Astrocyte of the spinal cord (primary cell): ENCODE results near the gene RNASEH2C.
"Not testable (repeated sequence)": the region's sequence is repeated elsewhere in the genome, so short reads cannot be mapped to it uniquely, and the experiment has no call there.

ENCODE experiments used
- DNase-seq: peaks from one replicate; pipeline ENCODE4 v3.0.0; 2011; ENCODE audit warnings: low read depth, low spot score
- H3K4me3 ChIP-seq: 2 replicates; pipeline ENCODE4 v1.5.1; 2011; ENCODE audit warnings: low read depth, mild to moderate bottlenecking, low read length, moderate library complexity
- CTCF ChIP-seq: IDR thresholded peaks from 2 replicates; pipeline ENCODE4 v1.5.1; 2012; ENCODE audit warnings: low read depth, mild to moderate bottlenecking, low read length, inconsistent platforms
- in situ Hi-C: cut with HindIII; loops from 2 replicates; pipeline ENCODE4 v1.10.0; 2017; ENCODE audit warnings: low sequenced_read_pairs

The RNASEH2C gene

GRCh38 chr11:65744699-65745042, 24.1 kb upstream of the RNASEH2C start:
- no peak for TF ChIP-seq CTCF
- H3K4me3 ChIP-seq = no peak overlapping the region
- in situ Hi-C loops = no loop called here
- no peak for DNase-seq

- peak; percentile 8 for DNase-seq
- peak; percentile 39 for TF ChIP-seq CTCF
- H3K4me3 ChIP-seq = no peak overlapping the region
- in situ Hi-C loops = no loop called here
These were observed 23.6 kb upstream of the RNASEH2C start for GRCh38 chr11:65744026-65744698.

GRCh38 chr11:65743681-65744025, 23.1 kb upstream of the RNASEH2C start:
- no peak overlapping the region for H3K4me3 ChIP-seq
- in situ Hi-C loops = no loop called here
- DNase-seq = no peak
- TF ChIP-seq CTCF = no peak

GRCh38 chr11:65742353-65742752, 21.8 kb upstream of the RNASEH2C start:
- H3K4me3 ChIP-seq = no peak overlapping the region
- no peak for DNase-seq
- in situ Hi-C loops = no loop called here
- TF ChIP-seq CTCF = no peak

- in situ Hi-C loops = no loop called here
- H3K4me3 ChIP-seq = no peak overlapping the region
- TF ChIP-seq CTCF = no peak
- no peak for DNase-seq
These were observed 20.6 kb upstream of the RNASEH2C start for GRCh38 chr11:65741185-65741584.

GRCh38 chr11:65739022-65739421, 18.4 kb upstream of the RNASEH2C start:
- in situ Hi-C loops = no loop called here
- no peak for DNase-seq
- H3K4me3 ChIP-seq = no peak overlapping the region
- TF ChIP-seq CTCF = no peak

GRCh38 chr11:65736810-65737209, 16.2 kb upstream of the RNASEH2C start:
- no peak for DNase-seq
- in situ Hi-C loops = no loop called here
- no peak for TF ChIP-seq CTCF
- H3K4me3 ChIP-seq = no peak overlapping the region

- H3K4me3 ChIP-seq, in situ Hi-C loops, DNase-seq: not testable (repeated sequence)
These were observed 14.5 kb upstream of the RNASEH2C start for GRCh38 chr11:65735111-65735510.
